H1 (cell line): ENCODE measurements around the gene ADAT3. TPM values are rescaled to one million over a fixed set of nuclear protein-coding genes. Genes with fewer than 3 reads are reported as not detected.

Experiments used
- KDM1A ChIP-seq: fragments of 200-600, 300-600 bp; sonication (generic); IDR thresholded peaks from 2 replicates; pipeline ENCODE4 v1.7.1; 2016; ENCODE audit warnings: mild to moderate bottlenecking, low read length, borderline replicate concordance
- SIX5 ChIP-seq: IDR thresholded peaks from 2 replicates; pipeline ENCODE4 v1.6.1; 2011; ENCODE audit warnings: mild to moderate bottlenecking, low read depth, low read length
- ZNF274 ChIP-seq: IDR thresholded peaks from 2 replicates; pipeline ENCODE4 v1.7.0; 2012; ENCODE audit warnings: low read length, borderline replicate concordance; ENCODE audit errors: extremely low read depth
- polyA plus RNA-seq, 7 experiments: library from polyadenylated mRNA; depleted of rRNA in 3 of 7; stranded (reverse) in 5 of 7; unstranded in 2 of 7; fragments of >200 nt in 5 of 7; fragments of 200-250 nt in 2 of 7; gene quantifications; 1 replicate in 5 of 7; 2 replicates in 1 of 7; 4 replicates in 1 of 7; pipeline versions ENCODE4 v1.2.1 to v1.2.3, GENCODE V29; 2011 to 2013; ENCODE audit warnings: missing spikeins in 2 of 7, mixed read lengths in 2 of 7
- total RNA-seq: library from RNA; stranded (reverse); fragmentation: NEBNext Ultra II Directional; extraction: Animal tissue kit (Norgen Biotek cat#: 25700); gene quantifications from 2 replicates; pipeline ENCODE4 v1.2.1, GENCODE V29; 2021

ADAT3 gene
- total and polyA plus RNA-seq, 2 of the 8 experiments (the other 6 are each of a cell fraction or from before 2014, with no cell fraction given) = 5.4 to 10.8 TPM

GRCh38 chr19:1873524-1874473 is 31.4 kb upstream of the ADAT3 start (continued):
- no peak for TF ChIP-seq SIX5
- no peak for TF ChIP-seq ZNF274
- TF ChIP-seq KDM1A = no peak
